DMS114 treated with DMSO at 0.1 percent for 48 hours (cell line): ENCODE results near the gene FAAP100.
"Not testable (repeated sequence)": the region's sequence is repeated elsewhere in the genome, so short reads cannot be mapped to it uniquely, and the experiment has no call there.

ENCODE experiments used
- DNase-seq: peaks from one replicate; lab custom pipeline; 2025; ENCODE audit not compliant: unreplicated experiment; lab: John Stamatoyannopoulos, UW

Gene FAAP100

GRCh38 chr17:81552244-81553017, at the start of gene FAAP100:
FAAP100 (minus strand) TSS chr17:81552353; CDS start chr17:81552330, 23 bp downstream.
- DNase-seq = peak; percentile 68

- peak; percentile 46 for DNase-seq
These were observed 49.5 kb upstream of the FAAP100 start for GRCh38 chr17:81601525-81602120.

- no peak for DNase-seq
These were observed 47.8 kb upstream of the FAAP100 start for GRCh38 chr17:81599719-81600486.

GRCh38 chr17:81593105-81593871, 41.1 kb upstream of the FAAP100 start:
- DNase-seq = no peak

- no peak for DNase-seq
These were observed 39.8 kb upstream of the FAAP100 start for GRCh38 chr17:81591971-81592370.

GRCh38 chr17:81590121-81590520, 38.0 kb upstream of the FAAP100 start:
- DNase-seq = no peak

- DNase-seq = no peak
These were observed 37.5 kb upstream of the FAAP100 start for GRCh38 chr17:81589612-81590011.

GRCh38 chr17:81586096-81586495, 33.9 kb upstream of the FAAP100 start:
- no peak for DNase-seq

- not testable (repeated sequence) for DNase-seq
These were observed 32.6 kb upstream of the FAAP100 start for GRCh38 chr17:81584771-81585170.

- no peak for DNase-seq
These were observed 31.6 kb upstream of the FAAP100 start for GRCh38 chr17:81583589-81584342.

GRCh38 chr17:81582749-81583148, 30.6 kb upstream of the FAAP100 start:
- DNase-seq = no peak

GRCh38 chr17:81582341-81582740, 30.2 kb upstream of the FAAP100 start:
- no peak for DNase-seq

GRCh38 chr17:81581758-81582157, 29.6 kb upstream of the FAAP100 start:
- DNase-seq = no peak

GRCh38 chr17:81580481-81580880, 28.3 kb upstream of the FAAP100 start:
- no peak for DNase-seq

GRCh38 chr17:81579821-81580321, 27.7 kb upstream of the FAAP100 start:
- no peak for DNase-seq

- no peak for DNase-seq
These were observed 27.1 kb upstream of the FAAP100 start for GRCh38 chr17:81579298-81579697.

GRCh38 chr17:81578561-81579225, 26.5 kb upstream of the FAAP100 start:
- DNase-seq = no peak

GRCh38 chr17:81578038-81578441, 25.9 kb upstream of the FAAP100 start:
- DNase-seq = no peak

- no peak for DNase-seq
These were observed 25.3 kb upstream of the FAAP100 start for GRCh38 chr17:81577278-81578000.
